Ammon's horn (tissue), 1 donor: Measurements from ENCODE around the gene MNX1.

Source experiments
- DNase-seq: peaks from one replicate; pipeline ENCODE4 v3.0.0-alpha.2; 2016; ENCODE audit warnings: low spot score

Gene MNX1

GRCh38 chr7:157014635-157015555 lies 4.4 kb upstream of the MNX1 start:
- no peak for DNase-seq

GRCh38 chr7:157013602-157014549 lies 3.4 kb upstream of the MNX1 start:
- DNase-seq, result no peak

- no peak for DNase-seq
Observed at GRCh38 chr7:157013101-157013500, 2.6 kb upstream of the MNX1 start.

GRCh38 chr7:157012113-157012547 lies 1.7 kb upstream of the MNX1 start:
- no peak for DNase-seq

- DNase-seq, result no peak
Observed at GRCh38 chr7:157011333-157012112, 1.1 kb upstream of the MNX1 start.

GRCh38 chr7:157009778-157010587 lies 480 bp downstream of the MNX1 start:
- no peak for DNase-seq

GRCh38 chr7:157009170-157009777 lies 1.2 kb downstream of the MNX1 start:
- DNase-seq, result no peak

GRCh38 chr7:157008206-157009169 lies 2.0 kb downstream of the MNX1 start:
- no peak for DNase-seq

- no peak for DNase-seq
Observed at GRCh38 chr7:157007470-157008066, 2.9 kb downstream of the MNX1 start.

GRCh38 chr7:157006829-157007469 lies 3.5 kb downstream of the MNX1 start:
- DNase-seq, result no peak

- DNase-seq, result no peak
Observed at GRCh38 chr7:157006205-157006747, 4.2 kb downstream of the MNX1 start.

GRCh38 chr7:157005456-157006204 lies 4.8 kb downstream of the MNX1 start:
- no peak for DNase-seq

GRCh38 chr7:157004521-157005455 lies 5.7 kb downstream of the MNX1 start:
- DNase-seq, result no peak

GRCh38 chr7:157003756-157004520 lies 6.5 kb downstream of the MNX1 start:
- DNase-seq, result no peak

- DNase-seq, result no peak
Observed at GRCh38 chr7:157003445-157003755, 7.1 kb downstream of the MNX1 start.
